Neural progenitor cell (in vitro differentiated cells): ENCODE data around the gene PARD3B.

Experiments used
- CTCF ChIP-seq: fragments of 200-600 bp; sonication (generic); IDR thresholded peaks from 2 replicates; pipeline ENCODE4 v1.5.1; 2017; ENCODE audit warnings: antibody characterized with exemption, mild to moderate bottlenecking
- EZH2 ChIP-seq: fragments of 200-600 bp; sonication (generic); IDR thresholded peaks from 2 replicates; pipeline ENCODE4 v1.6.1; 2017; ENCODE audit warnings: antibody characterized with exemption, mild to moderate bottlenecking, moderate library complexity
- EZH2phosphoT487 ChIP-seq: fragments of 200-600 bp; sonication (generic); IDR thresholded peaks from 2 replicates; pipeline ENCODE4 v1.6.1; 2017; ENCODE audit warnings: antibody characterized with exemption

- TF ChIP-seq CTCF (no peak), EZH2 (no peak), EZH2phosphoT487 (no peak)
Measured at GRCh38 chr2:204791230-204791629, 246.0 kb downstream of the PARD3B start.
